AG04450 (cell line): ENCODE data around the gene SALL3. TPM values are rescaled to one million over a fixed set of nuclear protein-coding genes. Genes with fewer than 3 reads are reported as not detected.

Source experiments
- CTCF ChIA-PET: fragments of 300-600, 350-600 bp; formaldehyde crosslinking; extraction: SDS; loops from one replicate; lab custom pipeline; 2022; ENCODE audit warnings: antibody characterized with exemption, inconsistent platforms; lab: Charles Lee
- POLR2A ChIA-PET: fragments of 350-600 bp; formaldehyde crosslinking; extraction: SDS; loops from one replicate; lab custom pipeline; 2021; ENCODE audit warnings: antibody characterized with exemption, inconsistent platforms; lab: Yijun Ruan, JAX
- DNase-seq: peaks from one replicate; pipeline ENCODE4 v3.0.0-alpha.2; 2011; ENCODE audit warnings: low read depth, low spot score
- H3K27ac ChIP-seq: one replicate; pipeline ENCODE4 v1.5.1; 2012; ENCODE audit warnings: low read depth, low read length, control low read depth
- H3K27me3 ChIP-seq: one replicate; pipeline ENCODE4 v1.6.0; 2012; ENCODE audit warnings: low read length; ENCODE audit not compliant: control insufficient read depth, insufficient read depth
- H3K4me3 ChIP-seq: 2 replicates; pipeline ENCODE4 v1.5.1; 2011; ENCODE audit warnings: mild to moderate bottlenecking, low read depth, low read length, control low read depth
- H3K9me3 ChIP-seq: 2 replicates; pipeline ENCODE4 v1.5.1; 2012; ENCODE audit warnings: low read length; ENCODE audit not compliant: control insufficient read depth, insufficient read depth
- polyA plus RNA-seq: library from polyadenylated mRNA; depleted of rRNA; stranded (reverse); fragments of >200 nt; gene quantifications from 2 replicates; pipeline ENCODE4 v1.2.3, GENCODE V29; 2011
- TF ChIP-seq, protein P1 (sequence below): IDR thresholded peaks from 2 replicates; pipeline ENCODE4 v1.5.1; 2011; ENCODE audit warnings: low read depth, low read length, control low read depth, inconsistent platforms

The SALL3 gene
- polyA plus RNA-seq, 1 experiment = not detected

DNA sequence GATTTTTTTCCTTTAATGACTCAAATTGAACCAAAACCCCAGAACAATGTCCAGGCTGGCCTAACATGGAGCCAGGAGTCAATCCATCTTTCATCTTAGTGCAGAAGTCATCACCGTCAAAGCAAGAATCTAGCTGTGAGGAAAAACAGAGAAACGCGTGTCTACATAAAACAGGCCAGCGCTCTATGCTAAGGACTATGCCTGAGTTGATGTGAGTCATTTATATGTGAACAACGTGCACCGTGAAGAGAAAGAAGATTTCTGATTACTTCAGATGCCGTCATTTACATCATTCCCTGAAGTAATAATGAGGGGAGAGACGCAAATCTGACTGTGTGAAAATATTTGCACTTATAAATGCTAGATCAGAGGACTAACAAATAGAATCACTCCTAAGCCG, 34.0 kb upstream of the SALL3 start:
- Histone ChIP-seq H3K27me3 (no peaks in the 10 kb centered on the region), H3K4me3 (no peak overlapping the region), H3K27ac (no peak overlapping the region), H3K9me3 (peaks cover 52% of the 10 kb centered on the region)
- ChIA-PET POLR2A (no interaction called here), CTCF (no interaction called here)
- DNase-seq = no peak
- TF ChIP-seq, protein P1, sequence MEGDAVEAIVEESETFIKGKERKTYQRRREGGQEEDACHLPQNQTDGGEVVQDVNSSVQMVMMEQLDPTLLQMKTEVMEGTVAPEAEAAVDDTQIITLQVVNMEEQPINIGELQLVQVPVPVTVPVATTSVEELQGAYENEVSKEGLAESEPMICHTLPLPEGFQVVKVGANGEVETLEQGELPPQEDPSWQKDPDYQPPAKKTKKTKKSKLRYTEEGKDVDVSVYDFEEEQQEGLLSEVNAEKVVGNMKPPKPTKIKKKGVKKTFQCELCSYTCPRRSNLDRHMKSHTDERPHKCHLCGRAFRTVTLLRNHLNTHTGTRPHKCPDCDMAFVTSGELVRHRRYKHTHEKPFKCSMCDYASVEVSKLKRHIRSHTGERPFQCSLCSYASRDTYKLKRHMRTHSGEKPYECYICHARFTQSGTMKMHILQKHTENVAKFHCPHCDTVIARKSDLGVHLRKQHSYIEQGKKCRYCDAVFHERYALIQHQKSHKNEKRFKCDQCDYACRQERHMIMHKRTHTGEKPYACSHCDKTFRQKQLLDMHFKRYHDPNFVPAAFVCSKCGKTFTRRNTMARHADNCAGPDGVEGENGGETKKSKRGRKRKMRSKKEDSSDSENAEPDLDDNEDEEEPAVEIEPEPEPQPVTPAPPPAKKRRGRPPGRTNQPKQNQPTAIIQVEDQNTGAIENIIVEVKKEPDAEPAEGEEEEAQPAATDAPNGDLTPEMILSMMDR = no peak

DNA sequence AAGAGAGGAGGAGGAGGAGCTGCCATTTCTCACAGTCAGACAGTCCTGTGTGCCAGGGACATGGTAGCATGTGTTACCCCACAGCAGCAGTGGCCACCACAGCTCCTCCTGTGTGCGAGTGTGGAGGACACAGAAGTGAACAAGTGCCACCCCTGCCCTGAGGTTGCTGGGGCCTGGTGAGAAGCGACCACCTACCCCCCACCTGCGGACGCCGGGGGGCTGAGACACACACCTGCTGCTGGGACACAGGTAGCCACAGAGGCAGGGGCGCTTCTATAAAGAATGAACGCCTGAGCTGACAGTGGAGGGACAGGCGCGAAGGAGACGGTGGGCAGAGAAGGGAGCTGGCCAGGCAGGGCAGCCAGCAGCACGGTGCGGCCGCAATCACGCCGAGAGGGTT, 32.3 kb upstream of the SALL3 start:
- no peak for DNase-seq
- Histone ChIP-seq H3K4me3 (no peak overlapping the region), H3K9me3 (peaks cover 52% of the 10 kb centered on the region), H3K27ac (no peak overlapping the region), H3K27me3 (no peaks in the 10 kb centered on the region)
- ChIA-PET CTCF (no interaction called here), POLR2A (no interaction called here)
- TF ChIP-seq, protein P1 = no peak

DNA sequence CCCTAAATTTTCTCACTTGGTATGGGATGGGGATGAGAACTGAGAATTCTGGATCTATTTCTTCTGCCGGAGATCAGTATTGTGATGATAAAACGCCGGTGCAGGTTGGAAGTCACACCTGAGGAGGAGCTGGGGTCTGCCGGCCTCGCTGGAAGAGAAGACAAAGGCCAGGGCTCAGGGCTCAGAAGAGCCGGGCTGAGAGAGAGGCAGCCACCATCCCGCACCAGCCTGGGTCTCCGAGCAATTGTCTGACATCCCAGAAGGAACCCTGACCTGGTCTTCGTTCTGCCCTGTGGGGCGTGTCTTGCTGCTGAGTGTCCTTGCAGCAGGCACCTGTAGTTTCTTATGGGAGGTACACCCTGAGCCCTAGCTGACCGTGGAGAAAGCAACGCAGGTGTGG, 31.4 kb upstream of the SALL3 start:
- DNase-seq = no peak

DNA sequence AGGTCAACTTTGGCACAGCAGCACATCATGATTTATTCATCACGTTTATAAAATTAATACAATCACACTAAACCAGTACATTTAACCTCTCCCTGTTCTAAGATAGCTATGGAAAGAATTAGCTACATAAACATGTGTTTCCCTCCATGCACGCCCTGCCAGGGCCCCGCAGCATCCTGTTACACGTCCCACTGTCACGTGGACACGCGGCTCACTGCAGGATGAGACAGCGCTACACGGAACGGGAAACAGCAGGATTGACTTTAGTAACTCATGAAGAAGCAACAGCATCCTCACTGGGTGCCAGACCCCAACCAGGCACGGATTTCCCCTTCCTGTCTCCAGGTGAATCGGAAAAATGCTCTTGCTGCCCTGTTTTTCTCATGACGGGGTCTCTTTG, 30.9 kb upstream of the SALL3 start:
- ChIA-PET CTCF (no interaction called here), POLR2A (no interaction called here)
- DNase-seq = no peak
- Histone ChIP-seq H3K4me3 (no peak overlapping the region), H3K9me3 (peaks cover 59% of the 10 kb centered on the region), H3K27me3 (no peaks in the 10 kb centered on the region), H3K27ac (no peak overlapping the region)
- TF ChIP-seq, protein P1 = no peak

More for the DNA sequence above, 31.4 kb upstream of the SALL3 start:
- Histone ChIP-seq H3K27ac (no peak overlapping the region), H3K4me3 (no peak overlapping the region), H3K27me3 (no peaks in the 10 kb centered on the region), H3K9me3 (peaks cover 56% of the 10 kb centered on the region)
- ChIA-PET POLR2A (no interaction called here), CTCF (no interaction called here)
- TF ChIP-seq, protein P1 = no peak

DNA sequence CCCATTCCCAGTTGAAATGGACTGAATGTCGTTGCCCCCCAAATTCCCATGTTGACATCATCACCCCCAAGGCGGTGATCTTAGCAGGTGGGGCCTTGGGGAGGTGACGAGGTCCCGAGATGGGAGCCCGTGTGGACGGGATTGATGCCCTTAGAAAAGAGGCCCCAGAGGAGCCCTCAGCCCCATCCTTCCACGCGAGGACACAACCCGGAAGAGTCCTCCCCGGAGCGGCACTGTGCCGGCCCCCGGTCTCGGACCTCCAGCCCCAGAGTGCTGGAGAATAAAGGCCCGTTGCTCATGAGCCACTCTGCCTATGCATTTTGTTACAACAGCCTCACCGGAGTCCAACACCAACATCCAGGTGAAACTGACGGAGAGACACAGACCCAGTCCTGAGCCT, 30.4 kb upstream of the SALL3 start:
- Histone ChIP-seq H3K4me3 (no peak overlapping the region), H3K27ac (no peak overlapping the region), H3K27me3 (no peaks in the 10 kb centered on the region), H3K9me3 (peaks cover 61% of the 10 kb centered on the region)
- DNase-seq = no peak
- POLR2A ChIA-PET = no interaction called here
- CTCF ChIA-PET = no interaction called here
- TF ChIP-seq, protein P1 = no peak
